Stimulated activated CD4-positive, alpha-beta T cell treated with anti-CD3 and anti-CD28 coated beads, Interleukin-1b, Interleukin-23, amount 100 ng/mL, for 48 hours (primary cell): ENCODE measurements around the gene SEMA6D.

Experiments used
- DNase-seq: peaks from one replicate; pipeline ENCODE4 v3.0.0-alpha.2; 2020

SEMA6D gene

DNA sequence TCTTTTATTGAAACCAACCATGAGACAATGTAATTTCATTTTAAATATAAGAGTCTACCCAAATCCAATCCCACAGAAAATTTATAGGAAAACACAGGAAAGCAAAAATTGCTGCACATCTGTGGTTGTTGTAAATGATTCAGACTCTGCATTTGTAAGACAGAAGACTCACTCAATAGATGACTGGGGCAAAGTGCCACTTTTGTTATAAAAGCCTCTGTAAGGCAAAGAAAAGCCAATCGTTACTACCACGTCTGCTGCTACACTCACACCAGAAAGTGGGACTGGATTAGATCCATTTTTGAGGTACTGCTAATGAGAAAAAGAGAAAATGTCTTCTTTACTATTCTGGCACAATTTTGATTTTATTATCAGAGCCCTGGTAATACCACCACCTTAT, 74.9 kb downstream of the SEMA6D start:
- DNase-seq: no peak

DNA sequence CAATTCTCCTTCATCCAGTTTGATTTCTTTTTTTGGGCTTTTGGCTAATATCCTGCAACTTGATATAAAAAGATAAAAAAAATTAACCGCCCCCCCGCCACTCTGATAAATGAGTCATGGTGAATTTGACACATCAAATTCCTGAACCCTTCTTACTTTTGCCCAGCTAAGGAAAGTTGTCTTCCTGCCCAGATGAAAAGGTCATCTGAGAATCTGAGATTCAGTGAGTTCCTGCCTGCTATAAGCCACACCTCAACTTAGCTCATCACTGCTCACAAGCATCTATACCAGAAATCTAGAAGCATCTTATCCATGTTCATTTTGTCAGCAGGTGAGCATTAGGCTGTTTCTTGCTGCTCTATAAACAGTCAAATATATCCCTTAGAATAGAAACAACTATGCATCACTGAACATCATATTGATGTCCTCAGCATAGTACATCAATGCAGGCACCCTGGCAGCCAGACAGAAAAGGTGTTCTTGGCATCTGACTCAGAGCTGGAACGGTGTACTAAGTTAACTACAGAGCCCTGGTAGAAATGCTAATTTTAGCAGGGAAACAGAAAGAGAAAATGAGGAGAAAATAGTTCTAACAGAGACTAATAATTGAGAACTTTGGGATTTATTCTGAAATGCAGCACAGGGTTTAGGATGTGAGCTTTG, 77.1 kb downstream of the SEMA6D start:
- no peak for DNase-seq

DNA sequence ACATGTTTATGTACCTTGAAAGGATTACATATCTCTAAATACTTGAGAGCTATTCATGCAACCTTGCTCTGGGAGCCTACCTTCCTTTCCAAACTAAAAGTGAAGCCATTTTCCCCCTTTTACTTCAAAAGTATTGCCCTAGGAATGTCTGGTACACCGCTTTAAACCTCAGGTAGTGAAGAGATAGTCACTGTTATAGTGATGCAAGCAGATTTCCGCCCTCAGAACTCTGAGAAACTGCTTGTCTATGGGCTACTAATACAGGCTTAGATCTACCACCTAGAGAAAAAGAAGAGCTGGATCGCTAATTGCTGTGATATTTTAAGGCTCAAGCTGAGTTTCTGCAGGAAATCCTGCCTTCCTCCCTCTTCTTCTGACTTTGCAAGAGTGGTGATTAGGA, 78.6 kb downstream of the SEMA6D start:
- no peak for DNase-seq

DNA sequence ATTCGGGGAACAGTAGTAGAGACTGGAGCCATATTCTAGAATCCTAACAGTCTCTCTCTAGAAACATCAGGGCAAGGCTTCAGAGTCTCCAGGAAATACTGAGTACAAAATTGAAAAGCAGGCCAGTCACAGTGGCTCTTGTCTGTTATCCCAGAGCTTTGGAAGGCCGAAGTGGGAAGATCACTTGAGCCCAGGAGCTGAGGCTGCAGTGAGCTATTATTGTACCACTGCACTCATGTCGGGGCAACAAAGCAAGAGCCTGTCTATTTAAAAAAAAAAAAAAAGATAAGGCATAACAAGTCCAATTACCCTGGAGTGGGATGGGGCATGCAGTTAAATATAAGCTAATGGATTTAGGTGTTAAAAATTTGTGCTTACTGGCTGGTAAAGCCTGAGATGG, 79.0 kb downstream of the SEMA6D start:
- no peak for DNase-seq

DNA sequence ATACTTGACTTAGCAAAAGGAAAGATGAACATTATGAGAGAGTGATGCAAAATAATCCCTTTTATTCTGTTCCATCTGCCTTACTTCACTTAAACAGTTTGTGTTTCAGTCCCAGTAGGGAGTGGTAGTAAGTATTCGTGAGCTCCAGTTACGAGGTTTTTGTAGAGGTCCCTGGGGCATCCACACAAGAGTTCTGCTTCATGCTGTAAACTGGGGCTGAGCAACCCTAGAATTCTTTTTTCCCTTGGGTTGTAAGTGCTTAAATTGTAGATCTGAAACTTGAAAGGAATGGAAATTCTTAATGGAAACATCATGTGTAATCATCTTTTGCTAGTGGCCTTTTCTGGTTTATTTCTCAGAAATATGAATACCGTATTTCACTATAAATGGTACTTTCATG, 79.5 kb downstream of the SEMA6D start:
- DNase-seq: no peak

DNA sequence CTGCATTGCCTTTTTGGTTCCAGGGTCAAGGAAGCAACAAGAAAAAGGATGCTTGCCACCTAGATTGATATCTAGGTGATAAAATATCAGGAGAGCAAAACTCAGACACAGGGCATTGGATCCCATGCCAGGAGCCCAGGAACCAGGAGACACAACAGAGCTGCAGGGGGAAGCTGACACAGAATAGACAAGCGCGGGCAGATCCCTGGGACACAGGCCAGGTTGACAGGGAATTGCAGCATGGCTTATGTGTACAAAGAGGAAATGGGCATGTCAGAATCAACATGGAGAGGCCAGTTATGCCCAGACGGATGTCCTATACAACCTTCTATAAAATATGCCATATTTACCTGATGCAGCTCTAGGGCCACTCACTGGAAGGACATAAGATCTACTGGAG, 84.2 kb downstream of the SEMA6D start:
- no peak for DNase-seq

DNA sequence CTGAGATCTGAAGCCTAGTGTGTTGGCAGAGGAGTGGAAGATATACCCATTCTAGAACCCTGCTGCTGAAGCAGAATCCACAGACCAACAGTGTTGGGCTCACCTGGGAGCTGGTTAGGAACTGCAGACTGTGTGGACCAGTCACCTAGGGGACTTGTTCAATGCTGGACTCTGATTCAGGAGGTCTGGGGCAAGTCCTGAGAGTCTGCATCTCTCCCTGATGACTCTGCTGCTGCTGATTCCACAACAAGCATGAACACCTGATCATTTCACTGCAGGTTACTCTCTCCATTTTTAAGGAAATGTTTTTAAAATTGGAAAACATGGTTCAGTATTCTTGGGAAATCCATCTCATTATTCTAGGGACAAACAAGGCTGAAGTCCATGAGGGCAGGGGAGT, 84.9 kb downstream of the SEMA6D start:
- no peak for DNase-seq

DNA sequence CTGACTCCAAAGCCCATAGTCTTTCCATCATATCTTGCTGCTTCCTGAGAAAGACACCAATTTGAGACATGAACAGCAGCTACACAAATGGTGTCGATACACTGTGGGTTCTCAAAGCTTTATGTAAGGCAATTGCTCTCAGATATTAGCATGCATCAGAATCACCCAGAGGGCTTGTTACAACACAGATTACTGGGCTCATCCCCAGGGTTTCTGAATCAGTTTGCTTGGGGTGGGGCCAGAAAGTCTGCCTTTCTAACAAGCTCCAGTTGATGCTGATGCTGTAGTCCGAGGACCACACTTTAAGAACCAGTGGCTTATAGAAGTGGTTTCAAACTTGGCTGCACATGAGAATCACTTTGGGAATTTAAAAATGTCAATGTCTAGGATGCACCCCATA, 86.5 kb downstream of the SEMA6D start:
- DNase-seq: no peak

DNA sequence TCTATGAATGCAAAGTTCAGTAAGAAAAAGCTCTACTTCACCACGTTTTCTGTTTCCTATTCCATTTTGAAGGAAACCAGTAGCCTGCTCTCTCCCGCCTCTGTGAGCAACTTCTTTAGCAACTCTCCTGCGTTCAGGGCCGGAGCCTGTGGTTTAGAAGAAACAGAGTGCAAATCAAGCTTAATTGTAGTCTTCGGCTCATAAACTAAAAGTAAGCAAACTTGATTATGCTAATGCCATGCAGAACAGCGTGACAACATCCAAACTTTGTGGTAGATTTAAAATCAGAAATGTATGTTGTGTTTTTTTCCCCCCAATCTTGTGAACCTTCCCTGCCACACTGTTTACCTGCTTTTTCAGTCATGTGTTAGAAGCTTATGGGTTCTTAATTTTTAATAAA, 87.4 kb downstream of the SEMA6D start:
- no peak for DNase-seq

DNA sequence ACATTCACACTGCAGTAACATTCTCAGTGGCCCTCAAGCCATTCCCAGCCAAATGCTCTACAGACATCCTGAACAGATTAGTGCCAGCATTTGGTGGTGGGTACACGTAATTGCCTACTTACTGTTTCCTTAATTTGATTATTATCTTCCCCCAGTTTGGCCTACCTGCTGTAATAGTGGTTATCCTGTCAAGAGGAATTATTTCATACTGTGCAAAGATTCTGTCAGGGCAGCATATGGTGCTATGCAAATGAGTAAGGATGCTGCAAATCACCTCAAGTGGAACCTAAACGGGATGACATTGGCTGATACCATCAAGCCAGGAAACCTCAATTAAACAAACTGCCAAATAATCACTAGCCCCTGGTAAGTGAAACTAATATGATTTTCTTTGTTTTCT, 88.7 kb downstream of the SEMA6D start:
- no peak for DNase-seq

DNA sequence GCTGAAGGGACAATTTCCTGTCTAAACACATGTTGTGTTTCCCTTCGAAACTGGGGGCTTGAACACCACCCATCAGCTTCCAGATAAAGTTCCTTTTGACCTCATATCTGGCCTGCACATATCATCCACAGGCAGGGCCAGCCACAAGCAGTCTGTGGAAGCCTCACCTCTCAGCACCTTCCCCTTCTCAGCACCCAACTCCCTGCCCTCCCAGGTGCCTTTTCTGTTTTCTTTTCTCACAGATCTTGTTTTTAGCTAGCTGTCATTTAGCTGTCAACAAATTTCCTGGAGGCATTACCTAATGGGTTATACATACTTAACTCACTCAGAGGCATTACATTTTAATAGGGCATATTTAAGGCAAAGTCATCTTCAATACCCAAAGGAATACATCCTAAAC, 93.9 kb downstream of the SEMA6D start:
- no peak for DNase-seq

DNA sequence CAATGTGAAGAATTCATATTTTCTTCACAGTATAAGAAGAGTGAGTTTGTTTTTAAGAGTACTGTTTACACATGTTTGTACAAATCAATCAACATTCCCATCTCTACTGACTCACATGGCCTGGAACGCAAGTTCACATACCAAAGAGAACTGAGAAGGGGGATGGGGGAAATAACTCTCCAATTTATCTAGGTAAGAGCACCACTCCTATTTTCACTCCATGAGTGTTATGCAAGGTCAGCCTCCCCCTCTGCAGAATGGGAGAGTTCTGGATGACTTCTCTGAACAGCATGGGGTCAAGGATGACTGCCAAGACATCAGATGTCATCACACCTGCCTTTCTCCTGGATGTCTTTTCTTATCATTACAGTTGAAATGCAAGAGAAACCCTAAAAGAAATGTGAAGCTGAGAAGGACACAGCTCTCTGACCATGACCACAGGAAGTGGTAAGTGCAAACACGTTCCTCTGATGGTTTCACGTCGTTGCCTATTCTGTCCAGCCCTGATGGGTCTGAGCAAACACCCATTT, 95.2 kb downstream of the SEMA6D start:
- DNase-seq: no peak

DNA sequence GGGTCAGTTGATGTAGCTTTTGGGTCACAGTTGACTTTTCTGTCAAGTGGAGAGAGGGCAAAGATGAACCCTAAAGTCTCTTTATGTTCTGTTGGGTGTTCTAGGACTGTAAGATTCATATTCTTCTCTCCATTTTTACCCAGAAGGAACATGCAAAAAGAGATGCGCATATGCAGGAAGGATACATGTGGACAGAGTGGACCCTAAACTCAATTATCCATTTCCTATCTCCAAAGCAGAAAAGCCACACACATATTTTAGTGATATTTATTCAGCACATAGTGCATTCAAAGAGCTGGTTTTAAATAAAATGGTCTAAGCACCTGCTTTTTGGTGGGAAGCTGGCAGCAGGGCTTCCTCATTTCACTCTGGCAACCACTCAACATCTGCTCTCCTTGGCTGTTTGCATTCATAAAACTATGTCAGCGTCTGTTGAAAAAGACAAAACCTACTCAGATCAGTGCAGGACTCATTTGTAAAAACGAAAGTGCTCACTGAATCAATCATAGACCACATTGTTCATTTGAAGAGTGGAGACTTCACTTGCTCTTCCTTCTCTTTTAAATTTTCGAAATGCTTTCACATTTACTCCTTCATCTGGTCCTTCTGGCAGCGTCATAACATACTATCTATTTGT, 96.6 kb downstream of the SEMA6D start:
- DNase-seq: no peak

DNA sequence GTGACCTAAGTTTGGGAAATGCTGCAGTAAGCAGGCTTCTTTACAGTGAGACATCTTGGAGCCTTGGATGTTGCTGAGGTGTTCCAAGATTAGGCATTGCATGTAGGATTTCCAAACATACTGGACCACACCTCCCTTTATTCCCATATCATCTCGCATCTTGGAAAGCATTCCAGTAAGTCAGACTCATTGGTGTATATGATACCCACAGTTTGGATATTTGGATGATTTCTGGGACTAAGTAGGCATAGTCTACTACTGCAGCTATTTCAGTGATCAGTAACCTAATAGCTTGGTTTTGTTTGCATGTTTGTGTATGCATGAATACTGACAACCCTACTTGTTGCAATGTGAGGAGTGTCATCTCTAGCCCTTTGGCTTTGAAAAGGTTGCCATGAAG, 97.3 kb downstream of the SEMA6D start:
- DNase-seq: no peak

DNA sequence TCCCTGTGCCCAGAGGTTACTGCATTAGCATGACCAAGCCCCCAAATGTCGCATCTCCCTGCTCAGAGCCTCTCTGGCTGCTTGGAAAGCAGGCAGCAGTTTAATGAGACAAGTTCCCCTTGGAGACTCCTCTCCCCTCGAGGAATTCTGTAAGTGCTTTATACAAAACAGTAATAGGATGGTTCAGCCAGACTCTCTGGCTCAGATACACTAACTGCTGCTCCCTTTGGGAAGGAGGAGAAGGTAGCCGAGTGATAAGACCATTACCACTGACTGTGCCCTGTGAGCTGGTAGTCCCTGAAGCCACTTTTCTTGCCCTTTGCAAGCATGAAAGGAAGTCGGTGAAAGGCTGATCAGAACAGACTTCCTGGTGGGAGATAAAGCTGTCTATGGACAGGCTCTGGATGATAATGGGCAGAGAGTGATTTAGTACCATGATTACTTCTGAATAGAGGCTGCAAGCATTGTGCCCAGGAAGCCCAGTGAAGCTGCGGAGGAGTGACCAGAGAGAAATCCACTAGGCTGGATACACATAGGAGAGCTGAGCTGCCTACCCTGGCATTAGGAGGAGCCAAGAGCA, 100.8 kb downstream of the SEMA6D start:
- DNase-seq: no peak

DNA sequence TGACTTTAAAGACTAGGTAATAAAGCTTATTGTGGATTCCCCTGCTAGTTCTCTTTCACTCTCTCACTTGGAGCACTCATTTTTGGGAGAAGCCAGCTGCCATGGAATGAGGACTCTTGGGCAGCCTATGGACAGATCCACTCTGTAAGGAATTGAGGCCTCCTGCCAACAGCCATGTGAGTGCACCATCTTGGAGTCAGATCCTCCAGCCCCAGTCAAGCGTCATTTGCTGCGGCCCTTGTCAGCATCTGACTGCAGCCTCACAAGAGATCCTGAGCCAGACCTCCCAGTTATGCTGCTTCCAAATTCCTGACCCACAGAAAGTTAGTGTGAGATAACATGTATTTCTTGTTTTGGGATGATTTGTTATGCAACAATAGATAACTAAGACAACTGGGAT, 101.9 kb downstream of the SEMA6D start:
- no peak for DNase-seq

DNA sequence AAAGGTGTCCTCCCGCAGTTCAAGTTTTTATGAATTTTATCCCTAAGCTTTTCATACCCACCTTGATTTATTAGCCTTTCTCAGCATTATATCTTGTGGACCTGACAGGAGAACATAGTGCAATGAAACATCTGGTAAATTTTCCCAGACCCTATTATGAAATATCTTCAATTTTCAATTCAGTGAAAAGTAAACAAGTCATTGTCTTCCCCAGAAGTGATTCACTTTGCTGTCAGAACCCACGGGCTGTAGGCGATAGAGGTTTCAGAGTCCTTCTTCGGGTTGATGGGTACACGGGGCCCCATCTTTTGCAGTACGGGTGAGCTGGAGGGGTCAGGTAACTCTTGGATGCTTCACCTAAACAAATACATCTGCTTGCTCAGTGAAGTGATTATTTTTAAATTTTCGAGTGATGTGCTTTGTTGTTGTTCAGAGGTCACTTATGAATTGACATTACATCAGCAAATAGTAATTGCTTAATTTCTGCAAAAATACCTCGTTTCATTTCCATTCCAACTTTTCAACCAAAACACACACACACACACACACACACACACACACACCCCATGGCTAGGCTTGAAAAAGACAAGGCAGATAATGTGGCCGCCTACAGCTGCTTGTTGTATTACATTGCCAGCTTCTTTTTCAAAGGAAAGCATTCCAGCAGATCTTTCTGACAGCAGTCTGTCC, 102.9 kb downstream of the SEMA6D start:
- DNase-seq: no peak

DNA sequence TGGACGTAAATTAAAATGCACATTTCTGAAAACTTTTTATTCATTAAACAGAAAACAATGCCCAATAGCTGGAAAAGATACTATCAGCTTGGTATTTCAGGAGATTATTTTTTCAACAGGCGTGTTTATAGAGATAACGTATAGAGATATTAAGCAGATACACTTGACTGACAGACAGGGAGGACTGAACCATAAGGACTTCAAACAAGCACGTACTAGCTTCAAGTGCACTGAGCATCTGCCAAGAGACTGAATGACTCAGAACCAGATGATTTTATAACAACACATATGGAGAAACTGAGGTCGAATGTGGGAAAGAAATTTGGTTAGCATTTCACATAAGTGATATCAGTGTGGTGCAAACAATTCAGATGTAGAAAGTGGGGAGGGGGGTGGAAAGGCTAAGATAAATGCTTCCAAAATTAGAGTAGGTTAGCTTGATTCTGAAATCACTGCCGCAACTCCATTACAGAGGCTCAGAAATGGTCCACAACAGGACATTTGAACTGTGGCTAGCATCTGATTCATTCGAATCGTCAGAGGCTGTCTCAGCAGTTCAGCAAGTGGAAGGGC, 103.5 kb downstream of the SEMA6D start:
- DNase-seq: no peak

DNA sequence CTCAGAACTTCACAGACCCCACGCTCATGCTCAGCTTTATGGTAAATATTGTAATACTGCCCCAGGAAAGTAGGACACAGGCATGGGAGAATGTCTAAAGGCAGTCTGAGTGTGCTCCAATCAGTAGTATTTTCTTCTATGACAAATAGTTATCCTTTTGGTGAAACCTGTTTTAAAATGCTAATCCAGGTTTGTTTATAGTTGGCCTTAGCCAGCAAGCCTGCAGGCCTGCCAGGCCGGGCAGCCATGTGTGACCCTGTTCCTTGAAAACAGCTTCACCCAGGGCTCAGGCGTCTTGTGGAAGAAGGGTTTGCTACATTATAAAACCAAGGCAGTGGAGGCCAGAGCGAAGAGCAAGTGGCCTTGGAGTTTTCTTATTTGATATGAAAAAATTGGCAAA, 104.7 kb downstream of the SEMA6D start:
- DNase-seq: no peak
